ENCODE data around the gene PKD1L1.
"Not testable (repeated sequence)": the region's sequence is repeated elsewhere in the genome, so short reads cannot be mapped to it uniquely, and the experiment has no call there.

The PKD1L1 gene

DNA sequence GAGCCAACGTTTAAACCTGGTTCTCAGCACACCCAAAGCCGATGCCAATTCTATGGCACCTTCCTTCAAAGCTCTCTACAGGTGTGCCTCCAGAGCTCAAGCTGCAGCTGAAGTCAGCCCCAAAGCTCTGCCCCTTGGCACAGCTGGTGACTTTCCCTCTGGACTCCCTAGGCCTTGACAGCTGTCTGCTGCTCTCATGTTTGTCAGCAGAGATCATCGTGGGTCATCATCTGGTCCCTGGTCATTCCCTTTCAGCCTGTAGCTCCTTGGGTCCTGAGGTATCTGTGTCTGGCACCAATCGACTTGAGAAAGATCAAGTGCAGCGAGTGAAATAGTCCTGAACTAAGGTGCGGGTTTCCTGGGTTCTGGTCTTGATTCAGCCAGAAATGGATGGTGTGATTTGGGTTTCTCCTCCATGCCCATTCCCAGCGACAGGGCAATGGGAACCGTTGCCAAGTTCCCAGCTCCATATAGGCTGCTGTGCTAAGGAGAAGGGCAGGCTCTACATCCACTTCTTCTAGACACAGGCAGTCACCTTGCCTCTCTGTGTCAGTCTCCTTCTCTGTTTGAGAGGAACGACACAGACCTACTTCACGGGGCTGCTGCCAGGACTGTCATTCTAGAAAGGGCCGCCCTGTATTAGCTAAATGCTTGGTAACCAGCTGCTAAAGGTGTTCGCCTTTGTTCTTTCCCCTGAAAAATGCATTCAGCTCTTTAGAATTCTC lies 3.6 kb downstream of the PKD1L1 start:
- H3K79me2 ChIP-seq (ENCODE audit: control insufficient read depth, insufficient read depth, low read length, unreplicated experiment) = no peaks in the 10 kb centered on the region
- no peak overlapping the region for H3K27ac ChIP-seq (ENCODE audit: low read depth, low read length)
- H3K4me3 ChIP-seq (ENCODE audit: low read depth, low read length) = no peak overlapping the region
- H3K36me3 ChIP-seq (ENCODE audit: insufficient read depth, low read length) = no peaks in the 10 kb centered on the region
- H3K4me1 ChIP-seq (ENCODE audit: control insufficient read depth, insufficient read depth, low read length, unreplicated experiment) = peaks cover 28% of the 10 kb centered on the region
- H3K27me3 ChIP-seq (ENCODE audit: insufficient read depth, low read length) = no peaks in the 10 kb centered on the region
- H2AFZ ChIP-seq (ENCODE audit: low read length, unreplicated experiment) = no peak overlapping the region

DNA sequence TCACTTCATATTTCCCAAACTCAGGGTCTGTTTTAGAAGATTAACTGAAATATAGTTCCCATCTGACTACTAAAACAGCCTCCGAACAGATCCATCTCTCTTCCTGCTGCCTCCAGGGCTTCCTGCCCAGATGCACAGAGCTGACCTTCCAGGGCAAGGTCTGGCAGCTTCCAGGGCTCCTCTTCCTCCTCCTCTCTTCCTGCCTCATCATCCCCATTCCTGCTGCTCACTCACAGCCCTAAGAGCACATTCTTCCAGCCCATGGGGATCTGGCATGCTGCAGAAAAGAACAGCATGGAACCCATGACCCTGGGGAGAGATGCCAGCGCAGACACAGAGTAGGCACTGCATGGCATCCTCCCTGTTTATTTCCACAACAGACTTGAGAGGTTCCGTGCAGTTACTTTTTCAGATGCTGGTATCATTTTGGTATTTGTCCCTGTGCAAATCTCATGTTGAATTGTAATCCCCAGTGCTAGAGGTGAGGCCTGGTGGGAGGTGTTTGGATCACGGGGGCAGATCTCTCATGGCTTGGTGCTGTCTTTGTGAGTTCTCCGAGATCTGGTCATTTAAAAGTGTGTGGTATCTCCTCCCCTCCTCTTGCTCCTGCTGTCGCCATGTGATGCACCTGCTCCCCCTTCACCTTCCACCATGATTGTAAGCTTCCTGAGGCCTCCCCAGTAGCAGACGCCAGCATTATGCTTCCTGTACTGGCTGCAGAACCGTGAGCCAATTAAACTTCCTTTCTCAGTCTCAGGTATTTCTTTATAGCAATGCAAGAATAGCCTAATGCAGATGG lies 4.4 kb downstream of the PKD1L1 start:
- H3K79me2 ChIP-seq (ENCODE audit: control insufficient read depth, insufficient read depth, low read length, unreplicated experiment) = no peaks in the 10 kb centered on the region
- H3K27me3 ChIP-seq (ENCODE audit: insufficient read depth, low read length) = no peaks in the 10 kb centered on the region
- H3K4me3 ChIP-seq (ENCODE audit: low read depth, low read length) = no peak overlapping the region
- peaks cover 28% of the 10 kb centered on the region for H3K4me1 ChIP-seq (ENCODE audit: control insufficient read depth, insufficient read depth, low read length, unreplicated experiment)
- no peak overlapping the region for H3K27ac ChIP-seq (ENCODE audit: low read depth, low read length)
- H2AFZ ChIP-seq (ENCODE audit: low read length, unreplicated experiment) = no peak overlapping the region
- H3K36me3 ChIP-seq (ENCODE audit: insufficient read depth, low read length) = no peaks in the 10 kb centered on the region

DNA sequence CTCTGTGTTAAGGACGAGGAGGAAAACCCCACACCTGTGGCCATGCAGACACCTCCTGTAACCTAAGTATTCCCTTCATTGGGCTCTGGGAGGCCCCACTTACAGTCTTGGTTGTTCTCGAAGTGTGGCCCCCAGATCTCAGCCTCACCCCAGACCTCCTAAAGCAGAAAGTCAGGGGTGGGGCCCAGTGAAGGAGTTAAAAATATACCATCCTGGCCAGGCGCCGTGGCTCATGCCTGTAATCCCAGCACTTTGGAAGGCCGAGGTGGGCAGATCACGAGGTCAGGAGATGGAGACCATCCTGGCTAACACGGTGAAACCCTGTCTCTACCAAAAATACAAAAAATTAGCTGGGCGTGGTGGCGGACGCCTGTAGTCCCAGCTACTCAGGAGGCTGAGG lies 5.6 kb downstream of the PKD1L1 start:
- H3K4me1 ChIP-seq (ENCODE audit: control insufficient read depth, insufficient read depth, low read length, unreplicated experiment) = peaks cover 28% of the 10 kb centered on the region
- not testable (repeated sequence) for H3K79me2 ChIP-seq (ENCODE audit: control insufficient read depth, insufficient read depth, low read length, unreplicated experiment); H2AFZ ChIP-seq (ENCODE audit: low read length, unreplicated experiment); H3K27me3 ChIP-seq (ENCODE audit: insufficient read depth, low read length); H3K27ac ChIP-seq (ENCODE audit: low read depth, low read length); H3K4me3 ChIP-seq (ENCODE audit: low read depth, low read length); H3K36me3 ChIP-seq (ENCODE audit: insufficient read depth, low read length)

DNA sequence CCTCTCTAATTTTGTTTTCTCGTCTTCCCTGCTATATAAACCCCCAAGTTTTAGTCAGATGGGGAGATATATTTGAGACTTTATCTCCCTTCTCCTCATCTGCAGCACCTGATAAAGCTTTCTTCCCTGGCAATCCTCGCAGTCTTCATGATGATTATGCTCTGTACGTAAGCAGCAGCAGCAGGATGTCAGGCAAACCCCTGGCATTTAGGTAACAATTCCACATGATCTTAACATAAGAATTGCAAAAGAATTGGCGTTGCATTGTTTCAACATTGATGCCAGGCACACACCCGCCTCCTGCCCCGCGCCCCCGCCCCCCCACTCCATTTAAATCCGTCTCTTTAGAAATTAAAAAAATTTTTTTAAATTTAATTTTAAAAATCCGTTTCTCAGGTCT lies 6.1 kb downstream of the PKD1L1 start:
- Histone ChIP-seq H3K27ac (ENCODE audit: low read depth, low read length) (peak overlapping the region; percentile 91), H3K4me1 (ENCODE audit: control insufficient read depth, insufficient read depth, low read length, unreplicated experiment) (peaks cover 28% of the 10 kb centered on the region), H3K36me3 (ENCODE audit: insufficient read depth, low read length) (no peaks in the 10 kb centered on the region), H3K4me3 (ENCODE audit: low read depth, low read length) (no peak overlapping the region), H2AFZ (ENCODE audit: low read length, unreplicated experiment) (peak overlapping the region; percentile 78), H3K27me3 (ENCODE audit: insufficient read depth, low read length) (no peaks in the 10 kb centered on the region), H3K79me2 (ENCODE audit: control insufficient read depth, insufficient read depth, low read length, unreplicated experiment) (no peaks in the 10 kb centered on the region)

DNA sequence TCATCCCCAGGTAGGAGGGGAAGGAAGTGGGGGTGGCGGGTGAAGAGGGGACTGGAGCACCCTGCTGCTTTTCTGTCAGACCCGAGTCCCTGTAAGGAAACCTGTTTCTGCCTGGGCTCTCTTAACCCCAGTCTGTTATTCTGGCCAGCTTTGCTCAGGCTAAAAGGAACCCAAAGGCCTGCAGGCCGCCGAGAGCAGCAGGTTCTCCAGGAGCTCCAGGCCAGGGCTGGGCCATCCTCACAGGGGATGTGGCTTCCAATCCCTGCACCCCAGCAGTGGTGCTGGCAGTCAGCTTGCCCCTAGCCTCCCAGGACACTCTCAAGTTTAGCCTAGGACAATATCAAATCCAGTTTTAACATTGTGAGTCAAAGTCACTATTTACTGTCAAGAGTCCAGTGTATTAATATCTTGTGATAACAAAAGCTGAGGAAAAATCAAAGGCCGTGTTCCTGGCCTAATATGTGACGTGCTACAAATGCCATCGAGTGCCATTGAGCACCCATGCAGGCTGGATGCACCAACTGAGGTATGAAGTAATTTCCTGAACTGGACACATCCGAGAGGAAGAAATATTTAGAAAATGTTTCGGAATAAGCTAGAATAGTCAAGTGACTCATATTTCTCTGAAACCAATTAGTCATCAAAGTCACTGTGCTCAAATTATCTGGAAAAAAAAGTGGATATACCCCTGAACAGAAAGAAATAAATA lies 7.0 kb downstream of the PKD1L1 start:
- H3K36me3 ChIP-seq (ENCODE audit: insufficient read depth, low read length) = no peaks in the 10 kb centered on the region
- H3K4me3 ChIP-seq (ENCODE audit: low read depth, low read length) = peak overlapping the region; percentile 17; the same call in 1 of the 2 replicates
- no peaks in the 10 kb centered on the region for H3K79me2 ChIP-seq (ENCODE audit: control insufficient read depth, insufficient read depth, low read length, unreplicated experiment)
- H2AFZ ChIP-seq (ENCODE audit: low read length, unreplicated experiment) = peak overlapping the region; percentile 43
- no peaks in the 10 kb centered on the region for H3K27me3 ChIP-seq (ENCODE audit: insufficient read depth, low read length)
- H3K4me1 ChIP-seq (ENCODE audit: control insufficient read depth, insufficient read depth, low read length, unreplicated experiment) = peaks cover 28% of the 10 kb centered on the region
- H3K27ac ChIP-seq (ENCODE audit: low read depth, low read length) = peak overlapping the region; percentile 91

DNA sequence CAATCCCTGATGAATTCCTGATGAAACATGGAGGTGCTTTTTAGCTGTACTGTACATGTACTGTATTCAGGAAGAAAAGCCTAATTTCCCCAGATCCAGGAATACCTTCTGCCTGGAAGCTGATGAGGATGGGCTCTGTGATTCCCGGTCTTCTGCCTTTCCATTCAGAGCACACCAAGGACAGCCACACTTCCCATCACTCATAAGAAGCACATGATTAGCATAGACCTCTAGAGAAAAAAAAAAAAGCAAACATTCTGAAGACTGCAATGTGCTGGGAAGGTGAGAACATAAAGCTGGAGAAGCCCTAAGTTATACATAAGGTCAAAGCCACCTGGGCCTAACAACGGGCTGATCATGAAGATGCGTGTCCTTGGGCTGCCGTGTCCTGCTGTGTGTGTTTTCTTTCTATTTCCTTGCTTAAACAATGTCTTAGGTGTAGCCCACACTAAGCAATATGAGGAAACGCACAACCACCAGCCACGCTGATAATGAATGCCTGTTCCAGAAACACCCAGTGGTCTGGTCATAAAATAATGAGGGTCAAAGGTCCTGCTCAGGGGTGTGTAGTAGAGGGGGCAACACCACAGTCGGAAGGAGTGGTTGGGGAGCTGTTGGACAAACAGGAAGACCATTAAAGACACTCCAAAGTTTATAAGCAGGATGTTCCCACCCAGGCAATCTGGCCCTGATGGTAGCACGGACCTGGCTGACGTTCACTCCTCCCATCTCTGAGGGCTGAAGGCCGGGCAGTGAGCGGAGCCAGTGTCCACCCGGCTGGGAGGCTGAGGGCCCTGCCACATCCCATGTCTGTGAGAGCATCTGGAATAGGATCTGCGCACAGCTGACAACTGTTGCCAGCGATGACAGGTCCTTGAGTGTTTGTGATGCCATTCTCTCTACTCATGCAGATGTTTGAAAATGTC lies 7.9 kb downstream of the PKD1L1 start:
- Histone ChIP-seq H2AFZ (ENCODE audit: low read length, unreplicated experiment) (no peak overlapping the region), H3K27me3 (ENCODE audit: insufficient read depth, low read length) (no peaks in the 10 kb centered on the region), H3K27ac (ENCODE audit: low read depth, low read length) (peak overlapping the region; percentile 91), H3K36me3 (ENCODE audit: insufficient read depth, low read length) (no peaks in the 10 kb centered on the region), H3K4me3 (ENCODE audit: low read depth, low read length) (no peak overlapping the region), H3K79me2 (ENCODE audit: control insufficient read depth, insufficient read depth, low read length, unreplicated experiment) (no peaks in the 10 kb centered on the region), H3K4me1 (ENCODE audit: control insufficient read depth, insufficient read depth, low read length, unreplicated experiment) (peaks cover 28% of the 10 kb centered on the region)

DNA sequence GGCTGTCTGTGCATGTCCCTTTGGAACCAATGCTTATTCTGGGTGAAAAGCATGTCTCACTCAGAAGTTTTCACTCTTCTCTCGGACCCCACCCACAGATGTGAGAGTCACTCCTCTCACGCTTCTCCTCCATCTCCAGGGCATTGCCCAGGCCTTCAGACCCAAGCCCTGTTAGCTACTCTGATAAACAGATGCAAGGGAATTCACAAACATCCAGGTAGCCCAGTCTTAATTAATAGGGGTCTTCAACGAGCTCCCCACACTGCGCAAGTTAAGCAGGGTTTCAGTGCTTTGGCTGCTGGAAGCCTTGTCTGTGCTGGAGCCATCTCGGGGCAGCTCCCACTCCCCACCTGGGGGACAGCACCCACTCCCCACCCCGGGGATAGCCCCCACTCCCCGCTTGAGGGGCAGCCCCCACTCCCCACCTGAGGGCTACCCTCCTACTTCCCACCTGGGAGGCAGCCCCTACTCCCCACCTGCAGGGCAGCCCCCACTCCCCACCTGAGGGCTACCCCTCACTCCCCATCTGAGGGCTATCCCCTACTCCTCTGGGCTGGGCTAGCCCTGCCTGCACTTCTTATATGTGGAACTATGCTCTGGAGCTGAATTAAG lies 8.7 kb downstream of the PKD1L1 start:
- Histone ChIP-seq H3K4me3 (ENCODE audit: low read depth, low read length) (no peak overlapping the region), H2AFZ (ENCODE audit: low read length, unreplicated experiment) (no peak overlapping the region), H3K27ac (ENCODE audit: low read depth, low read length) (no peak overlapping the region), H3K4me1 (ENCODE audit: control insufficient read depth, insufficient read depth, low read length, unreplicated experiment) (peaks cover 28% of the 10 kb centered on the region), H3K79me2 (ENCODE audit: control insufficient read depth, insufficient read depth, low read length, unreplicated experiment) (no peaks in the 10 kb centered on the region), H3K27me3 (ENCODE audit: insufficient read depth, low read length) (no peaks in the 10 kb centered on the region), H3K36me3 (ENCODE audit: insufficient read depth, low read length) (no peaks in the 10 kb centered on the region)

DNA sequence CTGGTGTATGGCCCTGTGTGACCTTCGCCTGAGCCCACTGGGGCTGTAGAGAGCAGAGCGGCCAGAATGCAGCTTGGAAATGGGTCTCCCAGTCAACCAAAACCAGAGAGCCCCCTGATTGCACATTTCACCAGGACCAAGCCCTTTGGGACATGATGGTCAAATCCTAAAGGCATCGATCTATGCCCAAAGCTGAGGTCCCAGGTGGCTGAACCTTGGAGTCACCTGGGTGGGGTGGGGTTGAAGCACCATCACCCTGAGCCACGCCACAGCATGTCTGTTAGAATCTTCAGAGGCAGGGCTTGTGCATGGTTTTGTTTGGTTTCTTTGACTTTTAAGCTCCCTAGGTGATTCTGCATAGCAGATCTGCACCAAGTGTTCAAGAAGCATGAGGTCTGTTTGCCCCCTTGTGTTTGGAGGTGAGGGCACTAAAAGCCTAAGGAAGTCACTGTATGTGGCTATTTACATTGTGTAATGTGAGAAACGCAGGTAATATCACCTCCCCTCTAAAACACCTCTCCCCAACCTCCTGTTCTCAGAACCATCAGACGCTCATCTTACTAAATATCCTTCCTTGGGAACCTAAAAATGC lies 9.6 kb downstream of the PKD1L1 start:
- Histone ChIP-seq H3K36me3 (ENCODE audit: insufficient read depth, low read length) (no peaks in the 10 kb centered on the region), H2AFZ (ENCODE audit: low read length, unreplicated experiment) (no peak overlapping the region), H3K4me1 (ENCODE audit: control insufficient read depth, insufficient read depth, low read length, unreplicated experiment) (peaks cover 25% of the 10 kb centered on the region), H3K27me3 (ENCODE audit: insufficient read depth, low read length) (no peaks in the 10 kb centered on the region), H3K79me2 (ENCODE audit: control insufficient read depth, insufficient read depth, low read length, unreplicated experiment) (no peaks in the 10 kb centered on the region), H3K27ac (ENCODE audit: low read depth, low read length) (no peak overlapping the region), H3K4me3 (ENCODE audit: low read depth, low read length) (no peak overlapping the region)

DNA sequence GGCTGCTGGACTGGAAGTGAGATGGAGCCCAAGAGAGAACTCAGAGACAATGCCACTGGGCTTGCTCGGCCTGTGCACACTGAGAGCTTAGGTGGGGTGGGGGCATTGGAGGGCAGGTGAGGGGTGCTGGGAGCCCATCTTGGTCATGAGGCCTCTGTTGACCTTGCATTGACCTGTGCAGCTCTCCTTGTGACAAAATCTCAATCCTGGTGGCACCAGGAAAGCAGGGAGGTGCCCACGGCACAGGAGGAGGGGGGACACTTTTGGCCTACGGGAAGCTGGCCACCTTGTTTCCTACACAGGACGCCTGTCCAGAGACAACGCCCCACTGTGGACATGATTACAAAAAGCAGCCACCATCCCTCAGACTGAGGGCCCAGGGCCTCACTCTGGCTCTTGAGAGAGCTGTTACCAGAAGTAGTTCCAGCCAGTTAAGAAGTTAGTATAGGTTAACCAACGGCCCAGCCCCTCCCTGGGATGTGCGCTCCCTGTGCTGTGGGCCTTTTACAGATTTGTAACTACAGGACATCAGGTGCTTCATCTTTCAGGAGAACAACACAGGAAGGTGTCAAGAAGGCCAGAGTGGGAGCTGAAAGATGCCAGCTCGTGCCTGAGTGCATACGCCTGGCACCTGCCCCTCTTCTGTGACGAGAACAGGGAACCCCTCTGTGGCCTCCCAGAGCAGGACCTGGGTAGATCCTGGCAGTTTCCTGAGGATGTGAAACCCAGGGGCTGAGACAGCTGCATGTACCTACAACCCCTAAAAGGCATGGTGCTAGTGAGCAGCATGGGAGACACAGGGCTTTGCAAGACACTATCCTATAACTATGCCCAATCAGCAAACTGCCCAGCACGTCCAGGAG lies 10.3 kb downstream of the PKD1L1 start:
- Histone ChIP-seq H3K4me1 (ENCODE audit: control insufficient read depth, insufficient read depth, low read length, unreplicated experiment) (peaks cover 20% of the 10 kb centered on the region), H2AFZ (ENCODE audit: low read length, unreplicated experiment) (no peak overlapping the region), H3K36me3 (ENCODE audit: insufficient read depth, low read length) (no peaks in the 10 kb centered on the region), H3K4me3 (ENCODE audit: low read depth, low read length) (no peak overlapping the region), H3K27me3 (ENCODE audit: insufficient read depth, low read length) (no peaks in the 10 kb centered on the region), H3K27ac (ENCODE audit: low read depth, low read length) (no peak overlapping the region), H3K79me2 (ENCODE audit: control insufficient read depth, insufficient read depth, low read length, unreplicated experiment) (no peaks in the 10 kb centered on the region)

Measured in ACC112 (cell line).